Measurements from ENCODE around the gene RAPSN.

DNA sequence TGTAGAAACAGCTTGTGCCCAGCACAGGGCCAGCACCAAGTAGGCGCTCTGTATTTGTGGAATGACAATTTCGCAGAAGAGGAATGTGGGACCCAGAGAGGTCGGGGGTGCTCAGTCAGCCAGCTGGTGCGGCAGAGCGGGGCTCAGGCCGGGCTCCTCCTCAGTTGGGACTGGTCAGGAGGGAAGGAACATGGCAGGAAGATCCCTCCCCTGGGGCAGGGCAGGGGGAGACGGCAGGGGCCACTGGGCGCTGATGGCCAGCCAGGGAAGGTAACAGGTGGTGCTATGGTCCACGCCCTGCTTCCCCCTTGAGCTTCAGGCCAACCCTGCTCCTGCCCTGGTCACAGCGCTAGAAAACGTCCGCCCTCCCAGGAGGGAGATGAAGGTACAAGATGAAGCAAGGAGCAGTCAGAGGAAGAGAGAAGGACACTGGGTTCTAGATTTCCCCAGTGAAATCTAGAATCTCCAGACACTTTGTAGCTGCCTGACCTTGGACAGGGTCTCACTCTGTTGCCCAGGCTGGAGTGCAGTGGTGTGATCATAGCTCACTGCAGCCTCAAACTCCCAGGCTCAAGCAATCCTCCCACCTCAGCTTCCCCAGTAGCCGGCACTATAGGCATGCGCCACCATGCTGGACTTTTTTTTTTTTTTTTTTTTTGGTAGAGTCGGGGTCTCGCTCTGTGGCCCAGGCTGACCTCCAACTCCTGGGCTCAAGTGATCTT is 57.1 kb downstream of the RAPSN start:
- TF ChIP-seq EP300 (IDR thresholded peaks at IDR 0.05; ENCODE audit: borderline replicate concordance in 1 of 2, low read depth in 2 of 2, low read length in 2 of 2): no peak
- TF ChIP-seq, protein P1, sequence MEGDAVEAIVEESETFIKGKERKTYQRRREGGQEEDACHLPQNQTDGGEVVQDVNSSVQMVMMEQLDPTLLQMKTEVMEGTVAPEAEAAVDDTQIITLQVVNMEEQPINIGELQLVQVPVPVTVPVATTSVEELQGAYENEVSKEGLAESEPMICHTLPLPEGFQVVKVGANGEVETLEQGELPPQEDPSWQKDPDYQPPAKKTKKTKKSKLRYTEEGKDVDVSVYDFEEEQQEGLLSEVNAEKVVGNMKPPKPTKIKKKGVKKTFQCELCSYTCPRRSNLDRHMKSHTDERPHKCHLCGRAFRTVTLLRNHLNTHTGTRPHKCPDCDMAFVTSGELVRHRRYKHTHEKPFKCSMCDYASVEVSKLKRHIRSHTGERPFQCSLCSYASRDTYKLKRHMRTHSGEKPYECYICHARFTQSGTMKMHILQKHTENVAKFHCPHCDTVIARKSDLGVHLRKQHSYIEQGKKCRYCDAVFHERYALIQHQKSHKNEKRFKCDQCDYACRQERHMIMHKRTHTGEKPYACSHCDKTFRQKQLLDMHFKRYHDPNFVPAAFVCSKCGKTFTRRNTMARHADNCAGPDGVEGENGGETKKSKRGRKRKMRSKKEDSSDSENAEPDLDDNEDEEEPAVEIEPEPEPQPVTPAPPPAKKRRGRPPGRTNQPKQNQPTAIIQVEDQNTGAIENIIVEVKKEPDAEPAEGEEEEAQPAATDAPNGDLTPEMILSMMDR (IDR thresholded peaks at IDR 0.05; ENCODE audit: control extremely low read depth in 1 of 3, insufficient read depth in 1 of 3, low read depth in 1 of 3, low read length in 3 of 3): no peak
